MM.1S (cell line): Measurements from ENCODE around the gene CCNJ.

Source experiments
- CTCF ChIP-seq: fragments of 300-600 bp; sonication (generic); IDR thresholded peaks from 2 replicates; pipeline ENCODE4 v1.5.1; 2016; ENCODE audit warnings: antibody characterized with exemption, low read length, mixed read lengths
- EZH2 ChIP-seq: fragments of 300-600 bp; sonication (generic); optimal IDR thresholded peaks from 2 replicates; pipeline ENCODE3; 2017; ENCODE audit warnings: low read depth, mild to moderate bottlenecking, antibody characterized with exemption, low read length, mixed read lengths

GRCh38 chr10:96049340-96049739 is 6.0 kb downstream of the CCNJ start:
- TF ChIP-seq EZH2: no peak
- TF ChIP-seq CTCF: no peak
